NT2/D1 (cell line): ENCODE data around the gene MYH9.

Source experiments
- DNase-seq: peaks from one replicate; pipeline ENCODE4 v3.0.0-alpha.2; 2011; ENCODE audit warnings: low read depth, low spot score
- H3K27me3 ChIP-seq: 2 replicates; pipeline ENCODE4 v1.6.0; 2011; ENCODE audit warnings: mild to moderate bottlenecking; ENCODE audit not compliant: insufficient read length, insufficient read depth
- H3K36me3 ChIP-seq: 2 replicates; pipeline ENCODE4 v1.6.1; 2011; ENCODE audit warnings: mild to moderate bottlenecking, low read length, mixed read lengths; ENCODE audit not compliant: insufficient read depth, insufficient read length
- H3K4me1 ChIP-seq: 2 replicates; pipeline ENCODE4 v1.5.1; 2011; ENCODE audit not compliant: insufficient read depth, insufficient read length
- H3K4me3 ChIP-seq: 2 replicates; pipeline ENCODE4 v1.5.1; 2011; ENCODE audit warnings: low read depth; ENCODE audit not compliant: insufficient read length
- H3K9ac ChIP-seq: 2 replicates; pipeline ENCODE4 v1.6.0; 2011; ENCODE audit warnings: low read depth; ENCODE audit not compliant: insufficient read length
- H3K9me3 ChIP-seq: 2 replicates; pipeline ENCODE4 v1.5.1; 2011; ENCODE audit warnings: mild to moderate bottlenecking, low read length; ENCODE audit not compliant: insufficient read depth
- SUZ12 ChIP-seq: IDR thresholded peaks from 2 replicates; pipeline ENCODE4 v1.6.1; 2011; ENCODE audit not compliant: insufficient read length, insufficient read depth; ENCODE audit errors: extremely low read depth
- YY1 ChIP-seq: IDR thresholded peaks from 2 replicates; pipeline ENCODE4 v1.6.1; 2011; ENCODE audit not compliant: insufficient read length, insufficient read depth
- ZNF274 ChIP-seq: IDR thresholded peaks from 2 replicates; pipeline ENCODE4 v1.6.1; 2011; ENCODE audit warnings: mild to moderate bottlenecking, low read depth, low read length

The MYH9 gene

DNA sequence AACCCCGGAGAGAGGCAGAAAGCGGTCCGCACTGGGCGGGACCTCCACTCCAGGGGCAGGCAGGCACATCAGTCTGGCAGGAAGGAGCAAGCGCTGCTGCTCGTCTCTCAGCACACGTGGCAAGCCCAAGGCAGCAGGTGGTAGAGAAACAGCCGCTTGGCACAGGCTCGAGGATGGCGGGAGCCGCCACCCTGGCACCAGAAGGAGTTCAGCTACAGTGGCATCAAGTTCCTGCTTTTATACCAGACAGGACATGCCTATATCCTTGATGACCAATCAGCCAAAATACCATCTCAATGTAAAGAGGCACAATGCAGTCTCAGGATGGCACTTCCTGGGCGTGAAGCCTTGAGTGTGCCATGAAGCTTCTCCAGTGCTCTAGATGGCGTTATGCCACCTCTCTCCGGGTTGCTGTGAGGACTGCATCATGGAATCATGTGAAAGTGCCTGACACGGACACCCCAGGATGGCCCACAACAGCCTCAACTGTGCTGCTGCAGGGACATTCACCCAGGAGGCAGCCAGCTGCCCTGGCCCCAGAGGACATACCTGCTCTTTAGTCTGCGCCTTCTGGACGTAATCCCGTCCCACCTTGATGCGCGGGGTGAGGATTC lies 70.0 kb downstream of the MYH9 start:
- TF ChIP-seq SUZ12 (no peak), YY1 (no peak), ZNF274 (no peak)
- Histone ChIP-seq H3K4me1 (no peaks in the 10 kb centered on the region), H3K9ac (no peak overlapping the region), H3K9me3 (no peaks in the 10 kb centered on the region), H3K36me3 (peaks cover 64% of the 10 kb centered on the region), H3K27me3 (no peaks in the 10 kb centered on the region), H3K4me3 (no peak overlapping the region)
- no peak for DNase-seq

DNA sequence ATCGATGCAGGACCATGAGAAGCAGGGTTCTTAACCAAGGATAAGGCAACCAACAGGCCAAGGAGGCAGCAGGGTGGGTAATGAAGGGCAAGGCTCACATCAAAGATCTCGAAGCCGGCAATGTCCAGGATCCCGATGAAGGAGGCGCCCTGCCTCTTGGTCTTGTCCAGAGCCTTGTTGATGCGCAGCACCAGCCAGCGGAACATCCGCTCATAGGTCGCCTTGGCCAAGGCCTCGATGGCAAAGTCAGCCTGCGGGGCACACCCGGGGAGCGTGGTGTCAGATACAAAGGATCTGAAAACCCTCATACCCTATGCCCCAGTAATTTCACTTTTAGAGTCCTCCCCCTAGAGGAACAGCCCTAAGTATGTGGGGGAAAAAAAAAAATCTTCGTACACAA lies 71.3 kb downstream of the MYH9 start:
- Histone ChIP-seq H3K27me3 (no peaks in the 10 kb centered on the region), H3K9me3 (no peaks in the 10 kb centered on the region), H3K9ac (no peak overlapping the region), H3K36me3 (peaks cover 61% of the 10 kb centered on the region), H3K4me1 (no peaks in the 10 kb centered on the region), H3K4me3 (no peak overlapping the region)
- no peak for DNase-seq
- TF ChIP-seq SUZ12 (no peak), YY1 (no peak), ZNF274 (no peak)

- H3K36me3 ChIP-seq: peaks cover 63% of the 10 kb centered on the region
Measured at GRCh38 chr22:36315325-36315724, 72.4 kb downstream of the MYH9 start.

GRCh38 chr22:36311386-36312085 lies 76.2 kb downstream of the MYH9 start:
- TF ChIP-seq YY1: no peak
- Histone ChIP-seq H3K27me3 (no peaks in the 10 kb centered on the region), H3K4me3 (no peak overlapping the region), H3K4me1 (no peaks in the 10 kb centered on the region), H3K9me3 (no peaks in the 10 kb centered on the region), H3K9ac (no peak overlapping the region), H3K36me3 (peaks cover 58% of the 10 kb centered on the region)
- no peak for DNase-seq

More at GRCh38 chr22:36315325-36315724, 72.4 kb downstream of the MYH9 start:
- no peaks in the 10 kb centered on the region for H3K9me3 ChIP-seq
- H3K9ac ChIP-seq: no peak overlapping the region
- no peak overlapping the region for H3K4me3 ChIP-seq
- H3K4me1 ChIP-seq: no peaks in the 10 kb centered on the region
- no peaks in the 10 kb centered on the region for H3K27me3 ChIP-seq
- no peak for DNase-seq
- TF ChIP-seq YY1 (no peak), SUZ12 (no peak), ZNF274 (no peak)

- Histone ChIP-seq H3K36me3 (peaks cover 71% of the 10 kb centered on the region), H3K4me3 (no peak overlapping the region), H3K9me3 (no peaks in the 10 kb centered on the region), H3K9ac (no peak overlapping the region), H3K4me1 (no peaks in the 10 kb centered on the region), H3K27me3 (no peaks in the 10 kb centered on the region)
- DNase-seq: no peak
- TF ChIP-seq ZNF274 (no peak), YY1 (no peak), SUZ12 (no peak)
Measured at GRCh38 chr22:36308880-36309279, 78.9 kb downstream of the MYH9 start.

GRCh38 chr22:36306227-36306626 lies 81.5 kb downstream of the MYH9 start:
- Histone ChIP-seq H3K9me3 (no peaks in the 10 kb centered on the region), H3K9ac (no peak overlapping the region), H3K27me3 (no peaks in the 10 kb centered on the region), H3K4me1 (no peaks in the 10 kb centered on the region), H3K4me3 (no peak overlapping the region), H3K36me3 (peaks cover 78% of the 10 kb centered on the region)
- no peak for DNase-seq
- TF ChIP-seq YY1 (no peak), SUZ12 (no peak), ZNF274 (no peak)

- Histone ChIP-seq H3K36me3 (peaks cover 78% of the 10 kb centered on the region), H3K9ac (no peak overlapping the region), H3K27me3 (no peaks in the 10 kb centered on the region), H3K4me1 (no peaks in the 10 kb centered on the region), H3K9me3 (no peaks in the 10 kb centered on the region), H3K4me3 (no peak overlapping the region)
- no peak for DNase-seq
- no peak for TF ChIP-seq YY1
- TF ChIP-seq ZNF274: no peak
- no peak for TF ChIP-seq SUZ12
Measured at GRCh38 chr22:36305813-36306212, 82.0 kb downstream of the MYH9 start.
